SK-N-SH treated with all-trans-retinoic acid at 6 μM for 48 hours (cell line): ENCODE measurements around the gene CDK18.

ENCODE experiments used
- BACH2 ChIP-seq: fragments of 250-450 bp; sonication (Bioruptor Pico); IDR thresholded peaks from 2 replicates; pipeline ENCODE4 v1.9.0; 2021; ENCODE audit warnings: mild to moderate bottlenecking, borderline replicate concordance
- GLIS3 ChIP-seq: fragments of 250-450 bp; sonication (Bioruptor Pico); IDR thresholded peaks from 2 replicates; pipeline ENCODE4 v1.5.0; 2020; ENCODE audit warnings: mild to moderate bottlenecking, moderate library complexity
- ISL1 ChIP-seq: fragments of 250-450 bp; sonication (Bioruptor Pico); IDR thresholded peaks from 2 replicates; pipeline ENCODE4 v2.1.2; 2022; ENCODE audit warnings: mild to moderate bottlenecking, moderate library complexity
- PPARA ChIP-seq: fragments of 250-450 bp; sonication (Bioruptor Pico); IDR thresholded peaks from 2 replicates; pipeline ENCODE4 v1.5.0; 2020; ENCODE audit warnings: mild to moderate bottlenecking, borderline replicate concordance
- ZFP30 ChIP-seq: fragments of 450-650 bp; formaldehyde crosslinking; IDR thresholded peaks from 2 replicates; pipeline ENCODE4 v1.5.0; 2022; ENCODE audit warnings: mild to moderate bottlenecking, moderate library complexity
- ZNF70 ChIP-seq: fragments of 450-650 bp; formaldehyde crosslinking; IDR thresholded peaks from 2 replicates; pipeline ENCODE4 v1.5.0; 2020; ENCODE audit warnings: mild to moderate bottlenecking, moderate library complexity
- TF ChIP-seq, protein P1 (sequence below): fragments of 250-450 bp; sonication (Bioruptor Pico); IDR thresholded peaks from 2 replicates; pipeline ENCODE4 v1.8.0; 2020; ENCODE audit warnings: mild to moderate bottlenecking, moderate library complexity, borderline replicate concordance
- TF ChIP-seq, protein P2 (sequence below): fragments of 250-450 bp; sonication (Bioruptor Pico); IDR thresholded peaks from 2 replicates; pipeline ENCODE4 v1.8.0; 2021; ENCODE audit warnings: low read depth, mild to moderate bottlenecking, moderate library complexity, borderline replicate concordance
- TF ChIP-seq, protein P3 (sequence below): fragments of 250-450 bp; sonication (Bioruptor Pico); IDR thresholded peaks from 2 replicates; pipeline ENCODE4 v1.5.1; 2020; ENCODE audit warnings: low read depth, mild to moderate bottlenecking, moderate library complexity

DNA sequence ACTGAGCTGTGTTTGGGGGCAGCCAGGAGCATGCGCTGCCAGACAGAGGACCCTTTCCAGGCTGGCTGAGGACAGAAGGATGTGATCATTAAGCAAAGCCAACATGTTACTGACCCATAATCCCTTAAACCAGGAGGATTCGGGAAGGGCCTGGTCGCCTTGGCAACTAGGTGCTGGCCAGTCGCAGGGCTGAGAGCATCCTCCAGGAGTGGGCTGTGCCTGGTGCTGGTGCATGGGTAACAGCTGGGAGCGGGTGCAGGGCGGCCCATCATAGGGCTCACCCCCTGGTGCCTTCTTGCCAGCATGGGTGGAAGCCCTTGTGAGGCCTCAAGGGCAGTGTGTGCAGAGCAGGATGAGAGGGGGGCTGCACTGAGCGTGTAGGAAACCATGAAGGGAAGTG is 17.2 kb downstream of the CDK18 start:
- TF ChIP-seq, protein P1, sequence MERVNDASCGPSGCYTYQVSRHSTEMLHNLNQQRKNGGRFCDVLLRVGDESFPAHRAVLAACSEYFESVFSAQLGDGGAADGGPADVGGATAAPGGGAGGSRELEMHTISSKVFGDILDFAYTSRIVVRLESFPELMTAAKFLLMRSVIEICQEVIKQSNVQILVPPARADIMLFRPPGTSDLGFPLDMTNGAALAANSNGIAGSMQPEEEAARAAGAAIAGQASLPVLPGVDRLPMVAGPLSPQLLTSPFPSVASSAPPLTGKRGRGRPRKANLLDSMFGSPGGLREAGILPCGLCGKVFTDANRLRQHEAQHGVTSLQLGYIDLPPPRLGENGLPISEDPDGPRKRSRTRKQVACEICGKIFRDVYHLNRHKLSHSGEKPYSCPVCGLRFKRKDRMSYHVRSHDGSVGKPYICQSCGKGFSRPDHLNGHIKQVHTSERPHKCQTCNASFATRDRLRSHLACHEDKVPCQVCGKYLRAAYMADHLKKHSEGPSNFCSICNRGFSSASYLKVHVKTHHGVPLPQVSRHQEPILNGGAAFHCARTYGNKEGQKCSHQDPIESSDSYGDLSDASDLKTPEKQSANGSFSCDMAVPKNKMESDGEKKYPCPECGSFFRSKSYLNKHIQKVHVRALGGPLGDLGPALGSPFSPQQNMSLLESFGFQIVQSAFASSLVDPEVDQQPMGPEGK (CRISPR knock-in tag), result no peak
- TF ChIP-seq, protein P2, sequence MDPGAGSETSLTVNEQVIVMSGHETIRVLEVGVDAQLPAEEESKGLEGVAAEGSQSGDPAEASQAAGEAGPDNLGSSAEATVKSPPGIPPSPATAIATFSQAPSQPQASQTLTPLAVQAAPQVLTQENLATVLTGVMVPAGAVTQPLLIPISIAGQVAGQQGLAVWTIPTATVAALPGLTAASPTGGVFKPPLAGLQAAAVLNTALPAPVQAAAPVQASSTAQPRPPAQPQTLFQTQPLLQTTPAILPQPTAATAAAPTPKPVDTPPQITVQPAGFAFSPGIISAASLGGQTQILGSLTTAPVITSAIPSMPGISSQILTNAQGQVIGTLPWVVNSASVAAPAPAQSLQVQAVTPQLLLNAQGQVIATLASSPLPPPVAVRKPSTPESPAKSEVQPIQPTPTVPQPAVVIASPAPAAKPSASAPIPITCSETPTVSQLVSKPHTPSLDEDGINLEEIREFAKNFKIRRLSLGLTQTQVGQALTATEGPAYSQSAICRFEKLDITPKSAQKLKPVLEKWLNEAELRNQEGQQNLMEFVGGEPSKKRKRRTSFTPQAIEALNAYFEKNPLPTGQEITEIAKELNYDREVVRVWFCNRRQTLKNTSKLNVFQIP (CRISPR knock-in tag), result no peak
- TF ChIP-seq ZFP30 (CRISPR knock-in tag) (no peak), PPARA (CRISPR knock-in tag) (no peak), GLIS3 (CRISPR knock-in tag) (no peak), BACH2 (CRISPR knock-in tag) (no peak), ISL1 (no peak), ZNF70 (CRISPR knock-in tag) (no peak)
- TF ChIP-seq, protein P3, sequence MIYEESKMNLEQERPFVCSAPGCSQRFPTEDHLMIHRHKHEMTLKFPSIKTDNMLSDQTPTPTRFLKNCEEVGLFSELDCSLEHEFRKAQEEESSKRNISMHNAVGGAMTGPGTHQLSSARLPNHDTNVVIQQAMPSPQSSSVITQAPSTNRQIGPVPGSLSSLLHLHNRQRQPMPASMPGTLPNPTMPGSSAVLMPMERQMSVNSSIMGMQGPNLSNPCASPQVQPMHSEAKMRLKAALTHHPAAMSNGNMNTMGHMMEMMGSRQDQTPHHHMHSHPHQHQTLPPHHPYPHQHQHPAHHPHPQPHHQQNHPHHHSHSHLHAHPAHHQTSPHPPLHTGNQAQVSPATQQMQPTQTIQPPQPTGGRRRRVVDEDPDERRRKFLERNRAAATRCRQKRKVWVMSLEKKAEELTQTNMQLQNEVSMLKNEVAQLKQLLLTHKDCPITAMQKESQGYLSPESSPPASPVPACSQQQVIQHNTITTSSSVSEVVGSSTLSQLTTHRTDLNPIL, result no peak
